ENCODE measurements around the gene RALB.

Gene RALB

DNA sequence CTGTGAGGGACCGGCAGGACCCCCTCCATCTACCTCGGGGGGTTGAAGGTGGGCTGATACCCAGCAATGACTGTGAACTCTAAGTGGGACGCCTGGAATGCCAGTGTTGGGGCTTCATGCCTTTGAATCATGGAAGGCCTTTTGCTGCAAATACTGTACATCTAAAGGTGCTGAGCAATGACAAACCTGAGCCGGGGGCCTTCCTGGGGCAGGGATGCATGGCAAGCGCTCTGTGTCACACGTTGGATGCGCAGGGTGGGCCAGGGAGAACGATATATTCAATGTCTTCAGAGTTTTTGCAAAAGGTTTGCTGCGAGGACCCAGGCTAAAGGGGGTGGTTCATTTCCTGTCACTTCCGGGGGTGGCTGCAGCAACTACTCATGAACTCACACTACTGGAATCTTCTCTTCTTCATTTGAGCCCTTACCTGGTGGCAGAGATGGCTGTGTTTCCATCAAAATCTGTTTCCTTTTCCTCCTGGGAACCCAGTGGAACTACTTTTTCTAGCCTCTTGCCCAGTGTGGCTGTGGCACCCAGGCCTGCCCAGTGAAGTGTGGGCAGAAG, 69.2 kb downstream of the RALB start:
- Histone ChIP-seq H4K20me1 (ENCODE audit: insufficient read depth, low read length) (no peaks in the 10 kb centered on the region), H3K27ac (ENCODE audit: low read length) (no peak overlapping the region), H2AFZ (ENCODE audit: low read depth, low read length) (no peak overlapping the region), H3K4me2 (ENCODE audit: low read length) (no peak overlapping the region), H3K9me3 (ENCODE audit: insufficient read depth, low read length) (no peaks in the 10 kb centered on the region), H3K79me2 (ENCODE audit: low read length) (no peaks in the 10 kb centered on the region), H3K4me1 (ENCODE audit: low read length) (no peaks in the 10 kb centered on the region), H3K36me3 (replicated peaks; ENCODE audit: low read depth, low read length) (no peaks in the 10 kb centered on the region), H3K27me3 (ENCODE audit: low read depth, low read length) (no peaks in the 10 kb centered on the region), H3K9ac (ENCODE audit: low read length) (no peak overlapping the region), H3K4me3 (ENCODE audit: low read length) (no peak overlapping the region)
- TF ChIP-seq EZH2phosphoT487 (IDR thresholded peaks at IDR 0.05; ENCODE audit: low read depth) (no peak), CTCF (IDR thresholded peaks at IDR 0.05; ENCODE audit: low read depth, low read length) (no peak)

DNA sequence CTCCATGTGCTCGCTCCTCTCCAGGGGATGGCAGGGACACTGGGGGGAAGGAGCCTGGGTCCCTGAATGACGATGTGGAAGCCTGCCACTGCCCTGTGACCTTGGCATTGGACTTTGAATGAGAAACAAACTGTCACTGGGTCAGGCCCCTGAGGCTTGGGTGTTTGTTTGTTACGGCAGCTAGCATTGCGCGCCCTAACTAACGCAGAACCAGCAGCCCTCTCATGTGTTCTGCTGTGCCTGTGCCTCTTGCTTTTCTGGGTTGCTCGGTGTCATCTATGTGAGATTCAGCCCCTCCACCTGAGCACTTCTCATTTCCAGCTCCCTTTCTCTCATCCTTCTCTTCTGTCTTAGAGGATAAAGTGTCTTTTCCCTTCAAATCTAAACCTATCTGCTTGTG, 69.7 kb downstream of the RALB start:
- Histone ChIP-seq H3K27me3 (ENCODE audit: low read depth, low read length) (no peaks in the 10 kb centered on the region), H3K27ac (ENCODE audit: low read length) (no peak overlapping the region), H3K36me3 (replicated peaks; ENCODE audit: low read depth, low read length) (no peaks in the 10 kb centered on the region), H3K4me2 (ENCODE audit: low read length) (no peak overlapping the region), H3K79me2 (ENCODE audit: low read length) (no peaks in the 10 kb centered on the region), H2AFZ (ENCODE audit: low read depth, low read length) (no peak overlapping the region), H3K9me3 (ENCODE audit: insufficient read depth, low read length) (no peaks in the 10 kb centered on the region), H3K9ac (ENCODE audit: low read length) (no peak overlapping the region), H4K20me1 (ENCODE audit: insufficient read depth, low read length) (no peaks in the 10 kb centered on the region), H3K4me3 (ENCODE audit: low read length) (no peak overlapping the region), H3K4me1 (ENCODE audit: low read length) (no peaks in the 10 kb centered on the region)
- TF ChIP-seq CTCF (IDR thresholded peaks at IDR 0.05; ENCODE audit: low read depth, low read length) (no peak), EZH2phosphoT487 (IDR thresholded peaks at IDR 0.05; ENCODE audit: low read depth) (no peak)

GRCh38 chr2:120323214-120323613, 70.6 kb downstream of the RALB start:
- TF ChIP-seq CTCF (IDR thresholded peaks at IDR 0.05; ENCODE audit: low read depth, low read length): no peak
- TF ChIP-seq EZH2phosphoT487 (IDR thresholded peaks at IDR 0.05; ENCODE audit: low read depth): no peak
- Histone ChIP-seq H2AFZ (ENCODE audit: low read depth, low read length) (no peak overlapping the region), H3K9ac (ENCODE audit: low read length) (no peak overlapping the region)

DNA sequence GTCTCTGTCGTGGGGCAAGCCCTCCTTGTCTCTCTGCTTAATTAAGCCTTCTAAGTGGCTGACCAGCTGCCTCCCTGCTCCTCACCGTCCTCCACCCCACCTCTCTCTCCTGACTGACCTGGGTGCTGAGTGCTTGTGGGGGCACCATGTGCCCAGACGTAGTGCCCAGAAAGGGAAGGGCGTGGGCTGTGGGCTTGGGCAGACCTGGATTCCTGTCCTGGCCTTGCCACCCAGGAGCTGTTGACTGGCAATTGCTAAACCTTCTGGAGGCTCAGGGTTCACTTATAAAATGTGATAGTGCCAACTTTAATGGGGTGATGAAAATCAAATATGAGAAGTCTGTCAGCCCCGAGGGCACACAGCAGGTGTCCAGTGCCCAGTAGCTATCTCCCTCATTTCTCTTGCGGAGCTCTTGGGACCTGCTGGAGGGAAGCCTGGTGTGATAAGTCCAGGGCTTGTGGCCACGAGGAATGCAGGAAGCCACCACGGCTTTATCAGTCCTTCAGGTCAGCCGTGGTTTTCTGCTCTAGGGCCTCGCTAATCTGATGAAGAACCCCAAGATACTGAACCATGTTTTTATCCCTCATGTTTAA, 71.3 kb downstream of the RALB start:
- no peaks in the 10 kb centered on the region for H4K20me1 ChIP-seq (ENCODE audit: insufficient read depth, low read length)

More at GRCh38 chr2:120323214-120323613, 70.6 kb downstream of the RALB start:
- Histone ChIP-seq H3K27me3 (ENCODE audit: low read depth, low read length) (no peaks in the 10 kb centered on the region), H4K20me1 (ENCODE audit: insufficient read depth, low read length) (no peaks in the 10 kb centered on the region), H3K4me1 (ENCODE audit: low read length) (no peaks in the 10 kb centered on the region), H3K4me2 (ENCODE audit: low read length) (no peak overlapping the region), H3K4me3 (ENCODE audit: low read length) (no peak overlapping the region), H3K9me3 (ENCODE audit: insufficient read depth, low read length) (no peaks in the 10 kb centered on the region), H3K36me3 (replicated peaks; ENCODE audit: low read depth, low read length) (no peaks in the 10 kb centered on the region), H3K79me2 (ENCODE audit: low read length) (no peaks in the 10 kb centered on the region), H3K27ac (ENCODE audit: low read length) (no peak overlapping the region)

More for the DNA sequence above, 71.3 kb downstream of the RALB start:
- H3K27me3 ChIP-seq (ENCODE audit: low read depth, low read length): no peaks in the 10 kb centered on the region
- no peak overlapping the region for H3K4me2 ChIP-seq (ENCODE audit: low read length)
- no peak overlapping the region for H2AFZ ChIP-seq (ENCODE audit: low read depth, low read length)
- no peak overlapping the region for H3K27ac ChIP-seq (ENCODE audit: low read length)
- no peaks in the 10 kb centered on the region for H3K9me3 ChIP-seq (ENCODE audit: insufficient read depth, low read length)
- TF ChIP-seq EZH2phosphoT487 (IDR thresholded peaks at IDR 0.05; ENCODE audit: low read depth) (no peak), CTCF (IDR thresholded peaks at IDR 0.05; ENCODE audit: low read depth, low read length) (no peak)
- no peaks in the 10 kb centered on the region for H3K36me3 ChIP-seq (replicated peaks; ENCODE audit: low read depth, low read length)
- H3K79me2 ChIP-seq (ENCODE audit: low read length): no peaks in the 10 kb centered on the region
- H3K4me3 ChIP-seq (ENCODE audit: low read length): no peak overlapping the region
- H3K4me1 ChIP-seq (ENCODE audit: low read length): no peaks in the 10 kb centered on the region
- H3K9ac ChIP-seq (ENCODE audit: low read length): no peak overlapping the region
